Liver (tissue), 9 donors: ENCODE measurements around the gene MED31. TPM values are rescaled to one million over a fixed set of nuclear protein-coding genes. Genes with fewer than 3 reads are reported as not detected.

ENCODE experiments used
- DNase-seq: peaks from one replicate; pipeline ENCODE4 v3.0.0-alpha.2; 2017; ENCODE audit warnings: low spot score
- H3K27ac ChIP-seq, 2 donors: one replicate each; pipeline ENCODE4 v1.7.0; 2013; ENCODE audit warnings: inconsistent platforms in 2 of 2, low read length in 2 of 2, control low read depth in 1 of 2, low read depth in 1 of 2, mild to moderate bottlenecking in 1 of 2
- H3K27me3 ChIP-seq, 4 donors: one replicate each; pipeline versions ENCODE4 v1.6.1 to v1.7.0; 2013; ENCODE audit warnings: low read length in 3 of 4, inconsistent platforms in 1 of 4, mild to moderate bottlenecking in 1 of 4, moderate library complexity in 1 of 4; ENCODE audit not compliant: control insufficient read depth in 4 of 4, insufficient read depth in 4 of 4
- H3K36me3 ChIP-seq, 4 donors: one replicate each; pipeline versions ENCODE4 v1.6.1 to v1.7.0; 2013; ENCODE audit warnings: low read length in 3 of 4, mild to moderate bottlenecking in 3 of 4, low read depth in 1 of 4, moderate library complexity in 1 of 4; ENCODE audit not compliant: control insufficient read depth in 4 of 4, insufficient read depth in 3 of 4
- H3K4me1 ChIP-seq, 4 donors: one replicate each; pipeline versions ENCODE4 v1.6.1 to v1.7.0; 2013; ENCODE audit warnings: low read length in 3 of 4, mild to moderate bottlenecking in 3 of 4, moderate library complexity in 1 of 4; ENCODE audit not compliant: control insufficient read depth in 4 of 4, insufficient read depth in 4 of 4
- H3K4me3 ChIP-seq, 3 donors: one replicate each; pipeline versions ENCODE4 v1.6.1 to v1.7.0; 2013; ENCODE audit warnings: low read length in 3 of 3, control low read depth in 1 of 3, low read depth in 1 of 3, mild to moderate bottlenecking in 1 of 3
- H3K9ac ChIP-seq, 2 donors: one replicate each; pipeline ENCODE4 v1.7.0; 2013; ENCODE audit warnings: low read length in 2 of 2, mild to moderate bottlenecking in 2 of 2, moderate library complexity in 2 of 2, control low read depth in 1 of 2, low read depth in 1 of 2
- H3K9me3 ChIP-seq, 4 donors: one replicate each; pipeline versions ENCODE4 v1.6.1 to v1.7.0; 2013; ENCODE audit warnings: low read length in 3 of 4; ENCODE audit not compliant: control insufficient read depth in 4 of 4
- ATF3 ChIP-seq: IDR thresholded peaks from 2 replicates; pipeline ENCODE4 v1.6.1; 2016; ENCODE audit warnings: antibody characterized with exemption
- CTCF ChIP-seq: fragments of 150-350 bp; IDR thresholded peaks from 2 replicates; pipeline ENCODE4 v1.5.1; 2017; ENCODE audit warnings: improper control_type of control experiment, low read depth, low read length; ENCODE audit not compliant: missing input control
- EGR1 ChIP-seq, 2 donors: IDR thresholded peaks; 2 replicates each; pipeline ENCODE4 v1.6.1; 2016 to 2018; ENCODE audit warnings: antibody characterized with exemption in 2 of 2, low read depth in 2 of 2
- FOXA1 ChIP-seq: IDR thresholded peaks from 2 replicates; pipeline ENCODE4 v1.6.1; 2016; ENCODE audit warnings: antibody characterized with exemption
- FOXA2 ChIP-seq: IDR thresholded peaks from 2 replicates; pipeline ENCODE4 v1.6.1; 2016; ENCODE audit warnings: antibody characterized with exemption
- GABPA ChIP-seq, 2 donors: IDR thresholded peaks in 1 of 2; conservative IDR thresholded peaks in 1 of 2; 2 replicates each; pipeline ENCODE4 v1.6.1; 2016; ENCODE audit warnings: antibody characterized with exemption in 2 of 2, mild to moderate bottlenecking in 1 of 2, moderate library complexity in 1 of 2
- HNF4A ChIP-seq, 2 donors: conservative IDR thresholded peaks; 2 replicates each; pipeline ENCODE4 v1.6.1; 2016; ENCODE audit warnings: antibody characterized with exemption in 2 of 2, mild to moderate bottlenecking in 2 of 2
- HNF4G ChIP-seq: IDR thresholded peaks from 2 replicates; pipeline ENCODE4 v1.6.1; 2016; ENCODE audit warnings: antibody characterized with exemption
- JUND ChIP-seq, 2 donors: IDR thresholded peaks; 2 replicates each; pipeline ENCODE4 v1.6.1; 2016; ENCODE audit warnings: antibody characterized with exemption in 2 of 2
- MAX ChIP-seq: IDR thresholded peaks from 2 replicates; pipeline ENCODE4 v1.6.1; 2016; ENCODE audit warnings: antibody characterized with exemption
- NR2F2 ChIP-seq: IDR thresholded peaks from 2 replicates; pipeline ENCODE4 v1.6.1; 2016; ENCODE audit warnings: antibody characterized with exemption
- RAD21 ChIP-seq, 2 donors: IDR thresholded peaks; 2 replicates each; pipeline ENCODE4 v1.6.1; 2016; ENCODE audit warnings: antibody characterized with exemption in 2 of 2, mild to moderate bottlenecking in 2 of 2
- REST ChIP-seq: IDR thresholded peaks from 2 replicates; pipeline ENCODE4 v1.6.1; 2016; ENCODE audit warnings: antibody characterized with exemption, mild to moderate bottlenecking
- RXRA ChIP-seq, 2 donors: IDR thresholded peaks; 2 replicates each; pipeline ENCODE4 v1.6.1; 2017 to 2018; ENCODE audit warnings: antibody characterized with exemption in 2 of 2, mild to moderate bottlenecking in 1 of 2
- SP1 ChIP-seq: IDR thresholded peaks from 2 replicates; pipeline ENCODE4 v1.6.1; 2018; ENCODE audit warnings: antibody characterized with exemption, mild to moderate bottlenecking
- TAF1 ChIP-seq: conservative IDR thresholded peaks from 2 replicates; pipeline ENCODE4 v1.6.1; 2016; ENCODE audit warnings: antibody characterized with exemption, mild to moderate bottlenecking
- YY1 ChIP-seq: IDR thresholded peaks from 2 replicates; pipeline ENCODE4 v1.6.1; 2016; ENCODE audit warnings: antibody characterized with exemption, mild to moderate bottlenecking
- WGBS: extraction: QIAGEN DNeasy Blood & Tissue Kit; methylation state at CpG from one replicate; pipeline ENCODE4 v1.1.7; 2013; 5-methylcytosine and 5-hydroxymethylcytosine counted together
- polyA plus RNA-seq, 2 donors: library from polyadenylated mRNA; stranded (reverse) in 1 of 2; unstranded in 1 of 2; fragments of 200-250 nt in 1 of 2; fragments of >200 nt in 1 of 2; fragmentation: Nextera tagmentation in 1 of 2; extraction: Ambion mirVana in 1 of 2; gene quantifications; one replicate each; pipeline versions ENCODE4 v1.2.1 to v1.2.3, GENCODE V29; 2013 to 2015
- total RNA-seq, 2 donors: library from RNA; depleted of rRNA; stranded (reverse); fragments of >200 nt; gene quantifications; one replicate each; pipeline ENCODE4 v1.2.3, GENCODE V29; 2014
- donor health status: healthy.
- donor health status: healthy.
- donor health status: healthy.
- donor health status: healthy.
- donor health status: healthy.

The MED31 gene
- total and polyA plus RNA-seq, 4 donors: 6.9 to 29.8 (median 8.7) TPM

GRCh38 chr17:6677946-6678345 lies 26.5 kb upstream of the MED31 start:
- TF ChIP-seq HNF4G (no peak), YY1 (no peak)
- Histone ChIP-seq H3K9ac (no peak overlapping the region), H3K27ac (no peak overlapping the region), H3K9me3 (no peaks in the 10 kb centered on the region), H3K27me3 (no peaks in the 10 kb centered on the region), H3K4me3 (no peak overlapping the region), H3K4me1 (peaks cover 5 to 13% (median 10%) of the 10 kb centered on the region in 4 donors), H3K36me3 (no peaks in the 10 kb centered on the region)
- WGBS: 83% methylated on average over 7 of the region's 7 CpGs
- DNase-seq: no peak

- Histone ChIP-seq H3K4me1 (peaks cover 5 to 11% (median 10%) of the 10 kb centered on the region in 4 donors), H3K4me3 (no peak overlapping the region), H3K27me3 (no peaks in the 10 kb centered on the region), H3K9ac (no peak overlapping the region), H3K36me3 (no peaks in the 10 kb centered on the region), H3K27ac (no peak overlapping the region), H3K9me3 (no peaks in the 10 kb centered on the region)
- TF ChIP-seq HNF4A (conservative IDR thresholded peaks at IDR 0.05): peak; percentile 62 to 69
- no peak for TF ChIP-seq FOXA1
- TF ChIP-seq SP1: peak; percentile 22
- no peak for DNase-seq
- WGBS: 73% methylated on average over 16 of the region's 16 CpGs
These were observed 25.9 kb upstream of the MED31 start for GRCh38 chr17:6677158-6677831.

- Histone ChIP-seq H3K27me3 (no peaks in the 10 kb centered on the region), H3K9ac (no peak overlapping the region)
- 68% methylated on average over 6 of the region's 6 CpGs for WGBS
These were observed 25.4 kb upstream of the MED31 start for GRCh38 chr17:6676802-6677157.

More at GRCh38 chr17:6676802-6677157, 25.4 kb upstream of the MED31 start:
- Histone ChIP-seq H3K4me1 (peaks cover 2 to 11% (median 10%) of the 10 kb centered on the region in 4 donors), H3K27ac (no peak overlapping the region), H3K4me3 (no peak overlapping the region), H3K36me3 (no peaks in the 10 kb centered on the region), H3K9me3 (no peaks in the 10 kb centered on the region)
- no peak for TF ChIP-seq TAF1
- TF ChIP-seq FOXA2: no peak
- no peak for TF ChIP-seq HNF4G
- TF ChIP-seq REST: no peak
- no peak for TF ChIP-seq GABPA (IDR thresholded peaks at IDR 0.05 in 1 of 2, conservative IDR thresholded peaks at IDR 0.05 in 1 of 2)
- no peak for TF ChIP-seq CTCF
- no peak for TF ChIP-seq ATF3
- TF ChIP-seq EGR1 (IDR thresholded peaks at IDR 0.05; ENCODE audit: low read depth in 2 of 2): no peak
- no peak for TF ChIP-seq JUND (IDR thresholded peaks at IDR 0.05)
- no peak for TF ChIP-seq RXRA (IDR thresholded peaks at IDR 0.05)
- TF ChIP-seq HNF4A (conservative IDR thresholded peaks at IDR 0.05): no peak
- no peak for TF ChIP-seq FOXA1
- no peak for TF ChIP-seq MAX
- no peak for TF ChIP-seq SP1
- TF ChIP-seq RAD21 (IDR thresholded peaks at IDR 0.05): no peak
- no peak for TF ChIP-seq NR2F2
- no peak for DNase-seq
